T-helper 1 cell treated with Interleukin-12 subunit alpha and Interleukin-12 subunit beta and Interleukin-4 antibody, amounts not matched to agents 30 μg/mL and 1 μg/mL, for 36 hours (primary cell): Measurements from ENCODE around the gene ZNF550.
A peak's percentile ranks its signal among the peaks of the same experiment; 100 is the strongest.

ENCODE experiments used
- H3K27ac Mint-ChIP-seq: one replicate; pipeline ENCODE4 v1.8.0; 2021; ENCODE audit warnings: mild to moderate bottlenecking, mixed read lengths
- H3K27me3 Mint-ChIP-seq: one replicate; pipeline ENCODE4 v1.8.0; 2021; ENCODE audit warnings: low read depth, mixed read lengths
- H3K36me3 Mint-ChIP-seq: one replicate; pipeline ENCODE4 v1.8.0; 2021; ENCODE audit warnings: low read depth, mixed read lengths
- H3K4me1 Mint-ChIP-seq: one replicate; pipeline ENCODE4 v1.8.0; 2021; ENCODE audit warnings: low read depth, mixed read lengths
- H3K4me3 Mint-ChIP-seq: one replicate; pipeline ENCODE4 v1.8.0; 2021; ENCODE audit warnings: mild to moderate bottlenecking, moderate library complexity, mixed read lengths
- H3K9me3 Mint-ChIP-seq: one replicate; pipeline ENCODE4 v1.8.0; 2021; ENCODE audit warnings: mixed read lengths

ZNF550 gene

DNA sequence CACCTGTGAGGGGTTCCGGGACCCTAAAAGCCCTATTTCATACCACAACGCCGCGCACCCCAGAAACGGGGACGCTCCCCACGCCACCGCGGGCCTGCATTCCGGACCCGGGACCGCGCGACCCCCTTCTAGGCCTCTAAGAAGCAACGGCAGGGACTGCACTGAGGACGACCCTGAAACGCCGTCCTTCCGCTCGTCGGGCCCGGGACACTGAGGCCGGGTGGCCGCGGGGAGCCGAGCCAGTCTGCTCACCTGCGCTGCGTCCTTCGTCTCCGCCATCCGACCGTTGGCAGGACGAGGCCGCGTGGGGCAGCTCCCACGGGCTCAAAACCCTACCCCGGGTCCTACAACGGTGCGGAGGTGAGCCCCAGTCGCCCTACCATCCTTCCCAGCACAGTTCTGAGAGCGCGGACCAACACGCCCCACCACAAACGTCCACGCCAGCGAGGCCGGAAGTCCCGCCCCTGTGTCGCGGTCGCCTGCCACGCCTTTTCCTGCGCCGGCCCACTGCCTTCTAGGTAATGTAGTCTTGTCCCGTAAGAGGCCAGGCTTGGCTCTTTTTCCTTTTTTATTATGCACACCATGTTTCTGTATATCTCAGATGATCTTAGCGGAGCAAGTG lies at the start of gene ZNF550:
ZNF550 (minus strand) TSS at position 460 of the 622 bp plus-strand sequence; CDS start at position 279, 181 bp downstream.
- Mint-ChIP-seq H3K36me3 (peaks cover 34% of the 10 kb centered on the region), H3K9me3 (peaks cover 56% of the 10 kb centered on the region), H3K27me3 (no peaks in the 10 kb centered on the region), H3K4me3 (peak within 1 kb of the TSS; percentile 99), H3K4me1 (peaks cover 28% of the 10 kb centered on the region), H3K27ac (peak within 1 kb of the TSS; percentile 95)

DNA sequence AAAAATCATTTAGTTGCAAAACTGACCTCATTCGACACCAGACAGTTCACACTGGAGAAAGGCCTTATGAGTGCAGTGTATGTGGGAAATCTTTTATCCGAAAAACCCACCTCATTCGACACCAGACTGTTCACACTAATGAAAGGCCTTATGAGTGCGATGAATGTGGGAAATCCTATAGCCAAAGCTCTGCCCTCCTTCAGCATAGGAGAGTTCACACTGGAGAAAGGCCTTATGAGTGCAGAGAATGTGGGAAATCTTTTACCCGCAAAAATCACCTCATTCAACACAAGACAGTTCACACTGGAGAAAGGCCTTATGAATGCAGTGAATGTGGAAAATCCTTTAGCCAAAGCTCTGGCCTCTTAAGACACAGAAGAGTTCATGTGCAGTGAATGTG lies 47.3 kb upstream of the ZNF550 start:
- Mint-ChIP-seq H3K4me1 (no peaks in the 10 kb centered on the region), H3K36me3 (peaks cover 57% of the 10 kb centered on the region), H3K4me3 (no peak overlapping the region), H3K27ac (no peak overlapping the region), H3K9me3 (peaks cover 76% of the 10 kb centered on the region), H3K27me3 (no peaks in the 10 kb centered on the region)

DNA sequence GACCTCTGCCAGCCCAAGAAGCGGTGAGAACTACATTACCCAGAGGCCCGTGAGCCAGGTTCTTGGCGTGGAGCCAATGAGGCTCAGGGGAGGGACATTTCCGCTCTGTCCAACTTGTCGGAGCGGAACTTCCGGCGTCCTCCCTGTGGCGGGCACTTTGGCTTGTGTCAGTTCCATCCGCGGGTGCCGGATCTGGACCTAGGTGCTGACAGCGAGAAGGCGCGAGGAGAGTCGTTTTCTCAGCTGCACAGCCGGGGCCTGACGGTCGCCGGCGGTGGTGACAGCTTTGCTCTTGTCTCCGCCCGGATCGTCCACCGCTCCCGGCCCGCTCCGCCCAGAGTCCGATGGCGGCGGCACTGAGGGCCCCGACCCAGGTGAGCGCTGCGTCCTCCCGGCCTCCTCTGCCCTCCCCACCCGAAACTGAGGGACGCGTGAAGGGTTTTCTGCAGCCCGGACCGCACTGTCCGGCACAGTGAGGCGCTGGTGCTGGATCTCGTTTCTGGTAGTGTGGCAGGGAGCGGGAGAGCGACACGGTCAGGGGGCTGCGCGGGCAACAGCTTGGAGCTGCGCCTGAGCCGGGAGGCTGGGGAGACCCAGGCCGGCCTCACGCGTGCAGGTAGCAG lies 40.2 kb upstream of the ZNF550 start, which contains the start of gene ZNF530:
ZNF530 (plus strand) TSS at position 125 of the 623 bp plus-strand sequence. CDS start 4,461 bp downstream, outside the sequence.
- Mint-ChIP-seq H3K4me3 (peak within 1 kb of the TSS; percentile 80), H3K9me3 (peaks cover 63% of the 10 kb centered on the region), H3K27me3 (no peaks in the 10 kb centered on the region), H3K4me1 (peaks cover 12% of the 10 kb centered on the region), H3K27ac (no peak within 1 kb of the TSS), H3K36me3 (peaks cover 33% of the 10 kb centered on the region)

DNA sequence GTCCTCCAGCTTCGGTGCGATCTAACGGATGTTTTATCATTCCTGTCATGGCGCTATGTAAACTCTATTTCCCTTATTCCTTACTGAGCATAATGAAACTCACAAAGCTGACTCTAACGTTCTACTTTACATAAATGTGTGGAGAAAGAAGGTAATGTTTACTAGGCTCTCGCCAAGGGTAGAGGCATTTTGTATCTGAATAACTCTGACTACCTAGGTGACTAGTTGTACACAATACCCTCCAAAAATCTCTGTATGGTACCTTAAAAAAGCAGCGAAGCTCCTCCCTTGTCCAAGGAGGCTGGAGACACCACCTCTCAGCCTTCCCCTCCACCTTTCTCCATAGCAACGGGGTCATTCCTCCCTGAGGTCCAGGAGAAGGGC lies 39.7 kb upstream of the ZNF550 start:
- no peak overlapping the region for H3K27ac Mint-ChIP-seq
- H3K4me3 Mint-ChIP-seq, result peak overlapping the region; percentile 80
- peaks cover 28% of the 10 kb centered on the region for H3K36me3 Mint-ChIP-seq
- H3K4me1 Mint-ChIP-seq, result peaks cover 12% of the 10 kb centered on the region
- H3K9me3 Mint-ChIP-seq, result peaks cover 63% of the 10 kb centered on the region
- no peaks in the 10 kb centered on the region for H3K27me3 Mint-ChIP-seq

DNA sequence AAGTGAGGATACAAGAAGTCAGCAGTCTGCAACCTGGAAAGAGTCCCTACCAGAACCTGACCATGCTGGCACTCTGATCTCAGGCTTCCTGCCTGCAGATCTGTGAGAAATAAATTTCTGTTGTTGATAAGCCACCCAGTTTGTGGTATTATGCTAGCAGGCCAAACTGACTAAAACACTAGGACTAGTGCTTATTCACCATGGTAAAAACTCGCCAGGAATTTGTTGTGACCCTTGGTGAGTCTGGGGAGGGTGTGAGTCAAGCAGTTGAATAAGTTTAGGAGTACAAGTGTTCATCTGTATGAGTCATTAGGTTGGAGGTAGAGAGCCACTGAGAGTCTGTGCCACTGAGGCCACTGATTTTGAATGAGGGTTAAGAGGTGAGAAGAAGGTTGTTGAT lies 27.9 kb upstream of the ZNF550 start:
- Mint-ChIP-seq H3K27ac (no peak overlapping the region), H3K9me3 (peaks cover 81% of the 10 kb centered on the region), H3K4me1 (peaks cover 4% of the 10 kb centered on the region), H3K4me3 (no peak overlapping the region), H3K36me3 (peaks cover 64% of the 10 kb centered on the region), H3K27me3 (no peaks in the 10 kb centered on the region)

DNA sequence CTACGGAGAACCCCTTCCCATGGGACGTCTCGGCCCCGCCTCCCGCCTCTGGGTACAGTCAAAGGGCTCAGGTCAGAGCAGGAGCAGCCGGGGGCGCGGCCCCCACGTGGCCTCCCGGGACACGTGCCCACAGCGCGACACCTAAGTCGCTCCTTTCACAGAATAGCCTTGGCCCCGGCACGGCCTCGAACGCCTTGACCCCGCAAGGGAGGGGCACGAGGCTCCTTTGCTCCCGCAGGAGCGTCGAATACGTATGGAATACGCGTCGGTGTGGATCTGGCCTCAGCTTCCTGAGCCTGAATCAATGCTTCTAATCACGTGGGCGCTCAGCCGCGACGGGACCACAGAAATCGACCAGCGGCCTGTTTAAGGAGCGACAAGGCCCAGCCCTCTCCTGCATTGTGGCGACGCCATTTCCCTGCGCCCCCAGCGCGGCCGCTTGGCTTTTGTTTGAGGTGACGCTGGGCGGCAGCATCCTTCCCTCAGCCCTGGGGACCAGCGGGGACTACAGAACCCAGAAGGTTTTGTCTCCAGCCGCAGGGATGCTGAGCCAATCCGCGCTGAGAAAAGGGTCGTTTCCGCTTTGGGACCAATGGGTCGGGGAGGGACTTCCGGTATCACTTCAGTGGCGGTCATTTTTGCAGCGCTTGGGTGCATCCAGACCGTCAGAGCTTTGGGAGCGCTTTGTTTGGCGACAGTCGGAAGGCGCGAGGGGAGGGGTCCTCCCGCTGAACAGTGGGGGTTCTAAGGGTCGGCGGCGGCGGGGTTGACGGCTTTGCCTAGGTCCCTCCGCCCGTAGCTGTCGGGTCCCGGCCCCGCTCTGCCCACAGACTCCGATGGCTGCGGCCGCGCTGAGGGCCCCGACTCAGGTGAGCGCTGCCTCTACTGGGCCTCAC lies 24.1 kb upstream of the ZNF550 start, which contains the start of gene ZIK1:
ZIK1 (plus strand) TSS at position 625 of the 896 bp plus-strand sequence; CDS start at position 837, 212 bp downstream.
- H3K27ac Mint-ChIP-seq, result peak within 1 kb of the TSS; percentile 78
- H3K27me3 Mint-ChIP-seq, result no peaks in the 10 kb centered on the region
- peaks cover 8% of the 10 kb centered on the region for H3K4me1 Mint-ChIP-seq
- H3K36me3 Mint-ChIP-seq, result peaks cover 45% of the 10 kb centered on the region
- peaks cover 71% of the 10 kb centered on the region for H3K9me3 Mint-ChIP-seq
- H3K4me3 Mint-ChIP-seq, result peak within 1 kb of the TSS; percentile 97

DNA sequence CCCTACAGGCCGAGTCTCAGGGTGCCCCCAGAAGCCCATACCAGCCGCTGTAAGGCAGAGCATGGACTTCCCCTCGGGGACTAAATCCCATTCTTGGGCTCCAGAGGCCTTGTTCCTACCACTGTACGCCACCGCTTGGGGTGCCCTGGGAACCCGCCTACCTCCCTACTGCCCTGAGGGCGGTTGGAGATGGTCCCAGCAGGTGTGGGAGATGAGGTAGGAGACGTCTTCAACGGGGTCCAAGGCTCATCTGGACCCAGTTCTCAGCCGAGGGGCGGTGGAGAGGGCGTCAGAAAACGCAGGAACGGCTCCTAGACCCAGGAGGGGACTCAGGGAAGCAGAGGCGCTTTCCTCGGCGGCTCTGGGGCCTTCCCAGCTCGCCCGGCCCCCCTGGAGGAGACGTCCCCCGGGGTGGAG lies 23.4 kb upstream of the ZNF550 start:
- peaks cover 43% of the 10 kb centered on the region for H3K36me3 Mint-ChIP-seq
- no peak overlapping the region for H3K4me3 Mint-ChIP-seq
- H3K27ac Mint-ChIP-seq, result no peak overlapping the region
- peaks cover 9% of the 10 kb centered on the region for H3K4me1 Mint-ChIP-seq
- H3K27me3 Mint-ChIP-seq, result no peaks in the 10 kb centered on the region
- H3K9me3 Mint-ChIP-seq, result peaks cover 67% of the 10 kb centered on the region

DNA sequence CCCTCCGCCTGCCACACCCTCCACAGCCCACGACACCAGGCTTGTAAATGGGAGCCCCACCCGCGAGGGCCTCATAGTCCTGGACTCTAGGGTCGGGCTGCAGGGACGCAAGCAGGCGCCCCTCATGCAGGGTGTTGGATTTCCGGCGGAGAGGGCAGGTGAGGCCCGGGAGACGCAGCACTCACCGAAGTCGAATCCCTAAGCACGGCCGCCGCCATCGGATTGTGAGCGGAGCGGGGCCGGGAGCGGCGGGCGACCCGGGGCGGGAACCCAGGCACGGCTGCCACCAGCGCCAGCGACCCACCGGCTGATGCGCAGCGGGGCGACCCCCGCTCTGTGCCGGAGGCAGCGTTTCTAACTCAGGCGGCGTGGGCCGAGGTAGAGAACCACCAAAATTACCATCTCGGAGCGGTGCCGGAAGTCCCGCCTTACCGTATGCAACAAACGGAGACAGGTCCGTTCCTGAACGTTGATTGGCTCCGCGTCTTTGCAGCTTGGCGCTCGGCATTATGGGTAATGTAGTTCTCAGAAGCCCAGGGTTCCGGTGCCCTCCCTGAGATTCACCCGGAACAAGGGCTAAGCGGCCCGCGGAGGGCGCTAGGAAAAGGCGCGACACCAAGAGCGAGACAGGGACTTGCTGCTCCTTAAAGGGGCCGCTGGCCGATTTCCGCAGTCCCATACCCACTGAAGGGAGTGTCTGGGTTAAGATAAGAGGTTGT lies 19.0 kb upstream of the ZNF550 start, which contains the start of gene ZNF416:
ZNF416 (minus strand) TSS at position 425 of the 719 bp plus-strand sequence; CDS start at position 218, 207 bp downstream.
- peak within 1 kb of the TSS; percentile 81 for H3K27ac Mint-ChIP-seq
- H3K36me3 Mint-ChIP-seq, result peaks cover 56% of the 10 kb centered on the region
- peak within 1 kb of the TSS; percentile 77 for H3K4me3 Mint-ChIP-seq
- H3K27me3 Mint-ChIP-seq, result no peaks in the 10 kb centered on the region
- H3K9me3 Mint-ChIP-seq, result peaks cover 73% of the 10 kb centered on the region
- peaks cover 15% of the 10 kb centered on the region for H3K4me1 Mint-ChIP-seq

DNA sequence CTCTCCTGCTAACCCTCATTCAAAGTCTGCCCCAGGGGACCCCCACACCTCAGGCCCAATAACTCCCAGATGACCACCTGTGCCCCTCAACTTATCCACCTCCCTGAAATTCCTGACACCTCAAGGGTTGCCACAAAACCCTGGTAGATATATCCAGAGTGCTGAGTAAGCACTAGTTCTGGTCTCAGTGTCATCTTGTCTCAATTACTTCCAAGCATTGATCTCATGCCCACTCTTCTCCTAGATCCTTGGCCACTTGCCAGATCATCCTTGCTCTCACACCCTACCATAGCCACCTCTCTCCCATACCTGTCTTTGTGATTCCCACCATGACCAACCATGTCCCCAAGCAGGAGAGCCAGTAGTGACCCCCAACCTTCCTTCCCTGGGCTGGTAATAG lies 17.0 kb upstream of the ZNF550 start:
- peaks cover 86% of the 10 kb centered on the region for H3K9me3 Mint-ChIP-seq
- H3K27me3 Mint-ChIP-seq, result no peaks in the 10 kb centered on the region

DNA sequence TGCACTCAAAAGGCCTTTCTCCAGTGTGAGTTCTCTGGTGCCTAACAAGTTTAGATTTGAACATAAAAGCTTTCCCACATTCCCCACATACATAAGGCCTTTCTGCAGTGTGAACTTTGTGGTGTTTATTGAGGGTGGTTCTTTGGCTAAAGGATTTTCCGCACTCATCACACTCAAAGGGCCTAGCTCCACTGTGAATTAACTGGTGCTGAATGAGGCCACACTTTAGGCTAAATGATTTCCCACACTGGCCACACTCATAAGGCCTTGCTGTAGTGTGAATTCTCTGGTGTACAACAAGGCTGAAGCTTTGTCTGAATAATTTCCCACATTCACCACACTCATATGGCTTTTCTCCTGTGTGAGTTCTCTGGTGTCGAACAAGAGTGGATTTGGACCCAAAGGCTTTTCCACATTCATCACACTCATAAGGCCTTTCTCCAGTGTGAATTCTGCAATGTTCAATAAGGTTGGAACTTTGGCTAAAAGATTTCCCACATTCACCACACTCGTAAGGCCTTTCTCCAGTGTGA lies 12.8 kb upstream of the ZNF550 start:
- Mint-ChIP-seq H3K27me3 (no peaks in the 10 kb centered on the region), H3K4me1 (peaks cover 3% of the 10 kb centered on the region), H3K27ac (no peak overlapping the region), H3K36me3 (peaks cover 62% of the 10 kb centered on the region), H3K4me3 (no peak overlapping the region), H3K9me3 (peaks cover 92% of the 10 kb centered on the region)

More for the DNA sequence above, 17.0 kb upstream of the ZNF550 start:
- Mint-ChIP-seq H3K36me3 (peaks cover 69% of the 10 kb centered on the region), H3K27ac (peak overlapping the region; percentile 16), H3K4me3 (no peak overlapping the region), H3K4me1 (peaks cover 14% of the 10 kb centered on the region)

DNA sequence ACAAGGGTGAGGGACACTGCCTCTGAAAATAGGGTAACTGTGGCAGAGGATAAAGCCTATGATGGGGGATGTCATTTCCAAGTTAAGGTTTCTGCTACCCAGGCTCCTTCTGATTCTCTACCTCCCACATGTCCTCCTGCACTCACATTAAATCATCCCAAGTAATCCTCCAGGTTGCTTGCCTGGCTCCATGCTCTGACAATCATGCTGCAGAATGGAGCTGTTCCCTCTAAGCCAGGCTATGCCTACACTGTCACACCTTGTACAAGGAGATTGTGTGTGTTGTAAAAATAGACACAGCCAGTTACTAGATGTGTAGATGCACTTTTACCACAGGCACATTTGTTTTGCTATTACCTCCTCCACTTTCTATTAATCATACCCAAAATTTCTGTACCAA lies 11.0 kb upstream of the ZNF550 start:
- no peak overlapping the region for H3K27ac Mint-ChIP-seq
- no peak overlapping the region for H3K4me3 Mint-ChIP-seq
- H3K36me3 Mint-ChIP-seq, result peaks cover 47% of the 10 kb centered on the region
- peaks cover 92% of the 10 kb centered on the region for H3K9me3 Mint-ChIP-seq
- H3K27me3 Mint-ChIP-seq, result no peaks in the 10 kb centered on the region
- H3K4me1 Mint-ChIP-seq, result no peaks in the 10 kb centered on the region

DNA sequence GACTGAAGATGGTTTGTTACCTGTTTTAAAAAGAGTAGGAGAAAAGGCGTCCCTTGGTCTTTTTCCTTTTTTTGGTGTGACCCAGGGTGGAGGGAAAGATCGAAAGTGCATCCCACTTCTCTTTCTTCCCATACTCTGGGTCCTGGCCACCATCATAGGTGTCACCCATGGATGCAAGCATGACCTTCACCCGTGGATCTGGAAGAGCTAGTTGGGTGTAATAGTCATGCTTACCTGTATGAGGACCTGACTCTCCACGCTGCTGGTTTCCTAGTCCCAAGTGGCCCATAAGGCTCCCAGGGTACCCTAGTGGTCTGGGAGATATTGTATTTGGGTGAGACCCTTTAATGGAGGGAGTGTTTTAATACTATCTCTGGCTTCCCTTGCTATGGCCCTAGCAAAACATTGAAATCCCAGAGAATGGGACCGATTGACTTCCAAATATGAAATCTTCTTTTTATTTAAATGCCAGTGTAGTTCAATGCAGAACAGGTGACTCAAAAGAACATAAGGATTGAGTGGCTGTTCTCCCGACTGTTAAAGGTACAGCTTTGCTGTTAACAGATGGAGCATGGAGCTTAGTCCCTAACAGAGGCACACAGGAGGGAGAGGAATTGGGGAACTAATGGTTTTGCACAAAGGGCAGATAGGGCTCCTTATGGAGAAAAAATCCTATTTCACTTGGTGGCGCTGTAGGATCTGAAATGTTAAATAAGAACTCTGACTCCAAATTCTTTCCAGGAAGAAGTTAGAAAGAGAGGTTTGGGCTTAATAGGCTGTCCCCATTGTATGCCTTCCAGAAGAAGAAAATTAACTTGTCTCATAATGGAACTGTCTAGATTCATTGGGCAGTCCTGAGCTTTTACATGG lies 7.0 kb upstream of the ZNF550 start:
- no peak overlapping the region for H3K4me3 Mint-ChIP-seq
- no peak overlapping the region for H3K27ac Mint-ChIP-seq
- H3K4me1 Mint-ChIP-seq, result no peaks in the 10 kb centered on the region
- H3K27me3 Mint-ChIP-seq, result no peaks in the 10 kb centered on the region
- H3K36me3 Mint-ChIP-seq, result peaks cover 11% of the 10 kb centered on the region
- H3K9me3 Mint-ChIP-seq, result peaks cover 80% of the 10 kb centered on the region

DNA sequence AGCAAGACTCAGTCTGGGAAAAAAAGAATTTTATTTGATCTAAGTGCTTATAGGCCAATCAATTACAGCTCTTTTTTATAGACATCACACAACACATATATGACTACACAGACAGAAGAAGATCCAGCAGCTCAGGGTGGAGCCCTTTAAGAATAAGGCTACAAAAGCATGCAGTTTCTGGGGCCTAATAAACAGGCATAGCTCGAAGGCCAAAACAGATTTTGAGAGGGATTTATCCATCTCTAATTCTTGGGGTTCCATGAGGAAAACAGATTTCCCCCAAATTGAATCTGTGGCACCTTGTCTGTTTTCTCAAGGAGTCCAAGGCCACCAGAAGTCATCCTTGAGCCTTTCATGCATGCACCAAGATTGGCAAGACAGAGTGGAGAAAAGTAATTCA lies 3.9 kb upstream of the ZNF550 start:
- H3K27me3 Mint-ChIP-seq, result no peaks in the 10 kb centered on the region
- peaks cover 75% of the 10 kb centered on the region for H3K9me3 Mint-ChIP-seq
- H3K4me3 Mint-ChIP-seq, result no peak overlapping the region
- H3K27ac Mint-ChIP-seq, result no peak overlapping the region
- peaks cover 14% of the 10 kb centered on the region for H3K36me3 Mint-ChIP-seq
- peaks cover 16% of the 10 kb centered on the region for H3K4me1 Mint-ChIP-seq
